ENCODE data around the gene KRTAP20-2. TPM values are rescaled to one million over a fixed set of nuclear protein-coding genes. Genes with fewer than 3 reads are reported as not detected.

The KRTAP20-2 gene
- not detected for total RNA-seq
- long read RNA-seq = 0 reads

GRCh38 chr21:30634906-30635305 lies at the start of gene KRTAP20-2:
Gene KRTAP20-2 (plus strand): TSS chr21:30635206. CDS start chr21:30635264, 58 bp downstream.
- intact Hi-C loops (cut with micrococcal nuclease) = no loop called here
- DNase-seq = no peak
- no peak for ATAC-seq

- intact Hi-C loops (cut with micrococcal nuclease) = no loop called here
- no peak for ATAC-seq
- DNase-seq = no peak
These were observed 44.7 kb upstream of the KRTAP20-2 start, which contains the start of gene KRTAP22-2 for GRCh38 chr21:30590297-30590696. Gene KRTAP22-2 (minus strand): TSS chr21:30590397.

GRCh38 chr21:30592140-30592539 lies 42.9 kb upstream of the KRTAP20-2 start, which contains the start of gene KRTAP6-3:
Gene KRTAP6-3 (plus strand): TSS chr21:30592440. CDS start chr21:30592446, 6 bp downstream.
- no peak for ATAC-seq

GRCh38 chr21:30598802-30599201 lies 36.2 kb upstream of the KRTAP20-2 start, which contains the start of gene KRTAP6-2:
Gene KRTAP6-2 (minus strand): TSS chr21:30598902. CDS start chr21:30598874, 28 bp downstream.
- DNase-seq = no peak
- intact Hi-C loops (cut with micrococcal nuclease) = no loop called here
- ATAC-seq = no peak

More at GRCh38 chr21:30592140-30592539, 42.9 kb upstream of the KRTAP20-2 start, which contains the start of gene KRTAP6-3:
- no peak for DNase-seq
- intact Hi-C loops (cut with micrococcal nuclease) = no loop called here

- ATAC-seq (no peak), DNase-seq (no peak)
- intact Hi-C loops (cut with micrococcal nuclease) = no loop called here
These were observed 34.2 kb upstream of the KRTAP20-2 start, which contains the start of gene KRTAP22-1 for GRCh38 chr21:30600787-30601186. Gene KRTAP22-1 (plus strand): TSS chr21:30601087.

GRCh38 chr21:30605968-30606367 lies 29.0 kb upstream of the KRTAP20-2 start:
- ATAC-seq = no peak
- DNase-seq = no peak
- intact Hi-C loops (cut with micrococcal nuclease) = no loop called here

- no peak for ATAC-seq
These were observed 22.9 kb upstream of the KRTAP20-2 start for GRCh38 chr21:30612132-30612531.

GRCh38 chr21:30613836-30614235 lies 21.2 kb upstream of the KRTAP20-2 start, which contains the start of gene KRTAP6-1:
Gene KRTAP6-1 (minus strand): TSS chr21:30613930. CDS start chr21:30613904, 26 bp downstream.
- no peak for ATAC-seq
- DNase-seq = no peak
- intact Hi-C loops (cut with micrococcal nuclease) = no loop called here

More at GRCh38 chr21:30612132-30612531, 22.9 kb upstream of the KRTAP20-2 start:
- no peak for DNase-seq
- intact Hi-C loops (cut with micrococcal nuclease) = no loop called here

GRCh38 chr21:30615199-30615598 lies 19.8 kb upstream of the KRTAP20-2 start:
- intact Hi-C loops (cut with micrococcal nuclease) = no loop called here
- ATAC-seq = no peak
- no peak for DNase-seq

- DNase-seq (no peak), ATAC-seq (no peak)
- intact Hi-C loops (cut with micrococcal nuclease) = no loop called here
These were observed 18.9 kb upstream of the KRTAP20-2 start, which contains the start of gene KRTAP20-1 for GRCh38 chr21:30616125-30616524. Gene KRTAP20-1 (plus strand): TSS chr21:30616425. CDS start chr21:30616455, 30 bp downstream.

GRCh38 chr21:30620080-30620479 lies 14.9 kb upstream of the KRTAP20-2 start:
- ATAC-seq (no peak), DNase-seq (no peak)
- intact Hi-C loops (cut with micrococcal nuclease) = no loop called here

GRCh38 chr21:30620522-30620921 lies 14.5 kb upstream of the KRTAP20-2 start, which contains the start of gene KRTAP20-4:
Gene KRTAP20-4 (plus strand): TSS chr21:30620627.
- intact Hi-C loops (cut with micrococcal nuclease) = no loop called here
- ATAC-seq (no peak), DNase-seq (no peak)

GRCh38 chr21:30623362-30623761 lies 11.6 kb upstream of the KRTAP20-2 start:
- ATAC-seq (no peak), DNase-seq (no peak)
- intact Hi-C loops (cut with micrococcal nuclease) = no loop called here

- ATAC-seq (no peak), DNase-seq (no peak)
- intact Hi-C loops (cut with micrococcal nuclease) = no loop called here
These were observed 9.4 kb upstream of the KRTAP20-2 start for GRCh38 chr21:30625449-30626165.

GRCh38 chr21:30628109-30628508 lies 6.9 kb upstream of the KRTAP20-2 start:
- ATAC-seq (no peak), DNase-seq (no peak)
- intact Hi-C loops (cut with micrococcal nuclease) = no loop called here

GRCh38 chr21:30629200-30629599 lies 5.8 kb upstream of the KRTAP20-2 start:
- intact Hi-C loops (cut with micrococcal nuclease) = no loop called here
- DNase-seq (no peak), ATAC-seq (no peak)

GRCh38 chr21:30638686-30639085 lies 3.7 kb downstream of the KRTAP20-2 start:
- DNase-seq (no peak), ATAC-seq (no peak)
- intact Hi-C loops (cut with micrococcal nuclease) = no loop called here

- ATAC-seq (no peak), DNase-seq (no peak)
- intact Hi-C loops (cut with micrococcal nuclease) = no loop called here
These were observed 7.6 kb downstream of the KRTAP20-2 start, which contains the start of gene KRTAP20-3 for GRCh38 chr21:30642564-30642963. Gene KRTAP20-3 (plus strand): TSS chr21:30642864.

GRCh38 chr21:30646904-30647414 lies 12.0 kb downstream of the KRTAP20-2 start:
- ATAC-seq = no peak
- intact Hi-C loops (cut with micrococcal nuclease) = no loop called here

GRCh38 chr21:30652891-30653290 lies 17.9 kb downstream of the KRTAP20-2 start:
- DNase-seq (no peak), ATAC-seq (no peak)
- intact Hi-C loops (cut with micrococcal nuclease) = no loop called here

More at GRCh38 chr21:30646904-30647414, 12.0 kb downstream of the KRTAP20-2 start:
- DNase-seq = no peak
